GM23338 (cell line): ENCODE data around the gene HIVEP3.

ENCODE experiments used
- CREB1 ChIP-seq: fragments of 250-450 bp; sonication (Bioruptor Pico); IDR thresholded peaks from 2 replicates; pipeline ENCODE4 v1.5.0; 2020; ENCODE audit warnings: low read depth, mild to moderate bottlenecking, moderate library complexity
- CTCF ChIP-seq, 2 experiments: fragments of 200-600 bp in 1 of 2; sonication (generic) in 1 of 2; conservative IDR thresholded peaks; 2 replicates each; pipeline versions ENCODE4 v1.5.1 to v1.6.1; 2016 to 2017; ENCODE audit warnings: antibody characterized with exemption in 2 of 2, low read depth in 2 of 2, mild to moderate bottlenecking in 2 of 2, moderate library complexity in 1 of 2
- EZH2 ChIP-seq: fragments of 200-600 bp; sonication (generic); IDR thresholded peaks from one replicate; pipeline ENCODE4 v1.8.0; 2017; ENCODE audit warnings: antibody characterized with exemption, mild to moderate bottlenecking, low read depth; ENCODE audit not compliant: unreplicated experiment
- EZH2phosphoT487 ChIP-seq: fragments of 200-600 bp; sonication (generic); IDR thresholded peaks from one replicate; pipeline ENCODE4 v1.8.1; 2018; ENCODE audit warnings: antibody characterized with exemption; ENCODE audit not compliant: unreplicated experiment
- JUNB ChIP-seq: IDR thresholded peaks from one replicate; pipeline ENCODE4 v1.6.1; 2016; ENCODE audit warnings: antibody characterized with exemption; ENCODE audit not compliant: unreplicated experiment
- NANOG ChIP-seq: IDR thresholded peaks from 2 replicates; pipeline ENCODE4 v1.6.1; 2016; ENCODE audit warnings: antibody characterized with exemption, borderline replicate concordance
- POLR2AphosphoS5 ChIP-seq: IDR thresholded peaks from 2 replicates; pipeline ENCODE4 v1.6.1; 2016; ENCODE audit warnings: antibody characterized with exemption, low read depth
- REST ChIP-seq: IDR thresholded peaks from one replicate; pipeline ENCODE4 v1.6.1; 2018; ENCODE audit warnings: antibody characterized with exemption; ENCODE audit not compliant: unreplicated experiment
- STAT1 ChIP-seq: IDR thresholded peaks from one replicate; pipeline ENCODE4 v1.6.1; 2016; ENCODE audit warnings: antibody characterized with exemption; ENCODE audit not compliant: unreplicated experiment
- ZNF462 ChIP-seq: fragments of 250-450 bp; sonication (Bioruptor Pico); IDR thresholded peaks from 2 replicates; pipeline ENCODE4 v1.5.0; 2020; ENCODE audit warnings: mild to moderate bottlenecking, moderate library complexity

- TF ChIP-seq POLR2AphosphoS5 (no peak), CREB1 (CRISPR knock-in tag) (no peak), CTCF (conservative IDR thresholded peaks at IDR 0.05; ENCODE audit: low read depth in 2 of 2) (no peak), EZH2 (no peak), JUNB (no peak), REST (no peak), EZH2phosphoT487 (no peak), STAT1 (no peak), NANOG (no peak), ZNF462 (CRISPR knock-in tag) (no peak)
Observed at GRCh38 chr1:41863718-41864117, 55.0 kb downstream of the HIVEP3 start.
